IMR-90 (cell line): ENCODE data around the gene ANO1. TPM values are rescaled to one million over a fixed set of nuclear protein-coding genes. Genes with fewer than 3 reads are reported as not detected.

Experiments
- ATAC-seq: fragments of 200-7000 bp; cut with Tn5 transposase; 2 replicates; pipeline ENCODE4 v1.9.1; 2020; ENCODE audit warnings: low read depth, mild to moderate bottlenecking, moderate library complexity
- BruUV-seq: library from RNA; stranded (reverse); fragments of 400-500 nt; replicated peaks from 2 replicates; lab custom pipeline; 2021; lab: Mats Ljungman, UMichigan
- CTCF ChIA-PET: fragments of 300-600 bp; formaldehyde crosslinking; extraction: SDS; loops from one replicate; lab custom pipeline; 2021; ENCODE audit warnings: antibody characterized with exemption; lab: Yijun Ruan, JAX
- POLR2A ChIA-PET: fragments of 300-600 bp; sonication (Branson Sonifier 250); formaldehyde crosslinking; loops from one replicate; lab custom pipeline; 2022; ENCODE audit warnings: antibody characterized with exemption; ENCODE audit not compliant: unreplicated experiment; lab: Charles Lee
- DNase-seq: peaks from one replicate; pipeline ENCODE4 v3.0.0; 2013
- H2AFZ ChIP-seq: replicated peaks from 2 replicates; pipeline ENCODE3; 2013; ENCODE audit warnings: low read length, mild to moderate bottlenecking; ENCODE audit not compliant: poor library complexity
- H2AK5ac ChIP-seq: 2 replicates; pipeline ENCODE4 v1.6.1; 2013; ENCODE audit warnings: low read depth, low read length, inconsistent platforms
- H2AK9ac ChIP-seq: replicated peaks from 2 replicates; pipeline ENCODE3; 2013; ENCODE audit warnings: mild to moderate bottlenecking, low read depth, low read length, moderate library complexity; ENCODE audit not compliant: poor library complexity
- H2BK120ac ChIP-seq: 2 replicates; pipeline ENCODE4 v1.6.1; 2013; ENCODE audit warnings: low read depth, low read length, inconsistent platforms
- H2BK15ac ChIP-seq: 3 replicates; pipeline ENCODE4 v1.6.1; 2013; ENCODE audit warnings: low read depth, low read length, inconsistent platforms
- H2BK20ac ChIP-seq: 2 replicates; pipeline ENCODE4 v1.6.1; 2013; ENCODE audit warnings: low read depth, mild to moderate bottlenecking, inconsistent platforms, low read length, moderate library complexity
- H2BK5ac ChIP-seq: 2 replicates; pipeline ENCODE4 v1.6.1; 2013; ENCODE audit warnings: mild to moderate bottlenecking, low read depth, low read length, inconsistent platforms; ENCODE audit not compliant: poor library complexity, severe bottlenecking
- H3K14ac ChIP-seq: replicated peaks from 2 replicates; pipeline ENCODE4 v1.6.1; 2013; ENCODE audit warnings: low read depth, low read length, inconsistent platforms
- H3K18ac ChIP-seq: 2 replicates; pipeline ENCODE4 v1.6.1; 2013; ENCODE audit warnings: low read depth, low read length, control low read depth
- H3K23ac ChIP-seq: 2 replicates; pipeline ENCODE4 v1.6.1; 2013; ENCODE audit warnings: low read depth, low read length, inconsistent platforms
- H3K27ac ChIP-seq: 2 replicates; pipeline ENCODE4 v1.5.1; 2013; ENCODE audit warnings: mild to moderate bottlenecking, control low read depth, low read length; ENCODE audit not compliant: insufficient read depth
- H3K27me3 ChIP-seq: 2 replicates; pipeline ENCODE4 v1.6.1; 2013; ENCODE audit warnings: low read length; ENCODE audit not compliant: control insufficient read depth, insufficient read depth
- H3K36me3 ChIP-seq: 2 replicates; pipeline ENCODE4 v1.6.1; 2013; ENCODE audit warnings: low read length, mixed read lengths; ENCODE audit not compliant: control insufficient read depth, insufficient read depth
- H3K4ac ChIP-seq: 2 replicates; pipeline ENCODE4 v1.6.1; 2013; ENCODE audit warnings: low read depth, low read length, inconsistent platforms
- H3K4me1 ChIP-seq: 2 replicates; pipeline ENCODE4 v1.6.1; 2013; ENCODE audit warnings: low read length, mixed read lengths; ENCODE audit not compliant: control insufficient read depth, insufficient read depth
- H3K4me2 ChIP-seq: 2 replicates; pipeline ENCODE4 v1.6.1; 2013; ENCODE audit warnings: low read depth, mild to moderate bottlenecking, control low read depth, low read length, moderate library complexity
- H3K4me3 ChIP-seq: 2 replicates; pipeline ENCODE4 v1.5.1; 2013; ENCODE audit warnings: low read depth, mild to moderate bottlenecking, control low read depth, low read length, moderate library complexity; ENCODE audit not compliant: insufficient read depth
- H3K56ac ChIP-seq: 2 replicates; pipeline ENCODE4 v1.6.1; 2013; ENCODE audit warnings: low read length, inconsistent platforms; ENCODE audit not compliant: insufficient read depth; ENCODE audit errors: extremely low read depth
- H3K79me1 ChIP-seq, 2 experiments: 2 replicates each; pipeline ENCODE4 v1.6.1; 2013; ENCODE audit warnings: low read length in 2 of 2, inconsistent platforms in 1 of 2, low read depth in 1 of 2
- H3K9ac ChIP-seq: 2 replicates; pipeline ENCODE4 v1.6.1; 2013; ENCODE audit warnings: low read depth, low read length, control low read depth
- H3K9me1 ChIP-seq: 2 replicates; pipeline ENCODE4 v1.6.1; 2013; ENCODE audit warnings: low read length, inconsistent platforms; ENCODE audit not compliant: insufficient read depth
- H3K9me3 ChIP-seq: 2 replicates; pipeline ENCODE4 v1.6.1; 2013; ENCODE audit warnings: low read length; ENCODE audit not compliant: control insufficient read depth, insufficient read depth
- H4K20me1 ChIP-seq: 2 replicates; pipeline ENCODE4 v1.6.1; 2013; ENCODE audit warnings: low read length, inconsistent platforms; ENCODE audit not compliant: insufficient read depth
- H4K5ac ChIP-seq: 2 replicates; pipeline ENCODE4 v1.6.1; 2013; ENCODE audit warnings: mild to moderate bottlenecking, low read depth, low read length, control low read depth
- H4K8ac ChIP-seq, 2 experiments: 2 replicates each; pipeline ENCODE4 v1.6.1; 2013; ENCODE audit warnings: low read depth in 2 of 2, low read length in 2 of 2, control low read depth in 1 of 2, inconsistent platforms in 1 of 2
- H4K91ac ChIP-seq: 2 replicates; pipeline ENCODE4 v1.6.1; 2013; ENCODE audit warnings: low read depth, low read length, inconsistent platforms; ENCODE audit not compliant: insufficient read depth
- CHD1 ChIP-seq: IDR thresholded peaks from 2 replicates; pipeline ENCODE4 v1.6.1; 2012; ENCODE audit warnings: low read depth, low read length, improper control_type of control experiment
- MAZ ChIP-seq: IDR thresholded peaks from 2 replicates; pipeline ENCODE4 v1.6.1; 2012; ENCODE audit warnings: low read depth, mild to moderate bottlenecking, low read length, improper control_type of control experiment, moderate library complexity, borderline replicate concordance
- WGBS, 2 experiments: methylation state at CpG; one replicate each; pipeline versions ENCODE4 v1.1.5 to v1.1.7; 2013; ENCODE audit warnings: missing lambda C conversion rate in 2 of 2; ENCODE audit not compliant: insufficient read length in 1 of 2; ENCODE audit errors: extremely low coverage in 2 of 2; 5-methylcytosine and 5-hydroxymethylcytosine counted together
- dilution Hi-C: fragments of 300-500 bp; cut with HindIII; formaldehyde crosslinking; loops from one replicate; pipeline ENCODE4 v1.14.3; 2018; ENCODE audit warnings: low sequenced_read_pairs; ENCODE audit not compliant: unreplicated experiment
- in situ Hi-C: fragments of 300-500 bp; cut with MboI; formaldehyde crosslinking; loops from 3 replicates; pipeline ENCODE4 v1.14.3; 2019; ENCODE audit warnings: low sequenced_read_pairs, inconsistent platforms, mixed read lengths
- intact Hi-C: fragments of 100-400 bp; cut with micrococcal nuclease; formaldehyde crosslinking; loops from 2 replicates; pipeline ENCODE4 v1.10.0; 2022
- polyA plus RNA-seq, 3 experiments: library from polyadenylated mRNA; depleted of rRNA; stranded (reverse); fragments of >200 nt; gene quantifications; 2 replicates each; pipeline ENCODE4 v1.2.3, GENCODE V29; 2012; ENCODE audit warnings: low replicate concordance in 1 of 3
- total RNA-seq: library from RNA; depleted of rRNA; stranded (reverse); fragments of >200 nt; gene quantifications from 2 replicates; pipeline ENCODE4 v1.2.3, GENCODE V29; 2012

The ANO1 gene
- total and polyA plus RNA-seq, 2 of the 4 experiments (the other 2 are of a cell fraction) = 4.1 to 10.7 TPM

DNA sequence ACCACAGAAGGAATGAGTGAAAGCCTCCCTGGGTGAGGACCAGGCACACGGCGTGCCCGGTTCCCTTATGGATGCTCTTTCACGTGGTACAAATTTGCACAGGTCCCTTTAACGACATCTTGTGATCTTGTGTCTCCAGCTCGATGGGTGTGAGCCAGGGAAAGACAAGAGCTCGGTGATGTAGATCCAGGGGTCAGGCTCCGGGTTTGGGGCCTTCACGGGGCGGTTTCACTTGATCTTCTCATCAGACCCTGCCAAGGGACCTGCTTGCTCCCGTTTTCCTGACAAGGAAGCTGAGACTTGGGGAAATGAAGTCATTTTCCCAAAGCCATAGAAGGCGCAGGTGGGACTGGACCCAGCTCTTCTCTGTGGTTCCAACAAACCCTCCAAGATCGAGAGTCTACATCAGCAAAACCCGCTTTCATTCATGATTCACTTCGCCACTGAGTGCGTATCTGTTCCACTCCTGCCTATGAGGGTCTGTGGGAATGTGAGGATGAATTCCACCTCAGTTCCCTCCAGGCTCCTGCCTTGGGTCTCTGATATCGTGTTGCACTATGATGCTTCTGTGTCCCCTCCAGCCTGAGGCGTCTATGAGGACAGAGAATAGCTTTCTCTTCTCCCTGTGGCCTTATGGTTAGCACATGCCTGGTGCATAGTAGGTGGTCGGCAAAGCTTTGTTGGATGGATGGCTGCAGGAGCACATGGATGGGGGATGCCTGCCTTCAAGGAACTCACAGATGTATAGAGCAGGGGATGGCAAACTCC, 45.0 kb upstream of the ANO1 start:
- H2BK5ac ChIP-seq = no peak overlapping the region
- no peak for TF ChIP-seq CHD1
- no peak for TF ChIP-seq MAZ
- BruUV-seq = no TSS peak

More for the DNA sequence above, 45.0 kb upstream of the ANO1 start:
- H3K9ac ChIP-seq = no peak overlapping the region
- no peak overlapping the region for H4K5ac ChIP-seq
- H3K4me3 ChIP-seq = no peak overlapping the region
- H2BK120ac ChIP-seq = no peak overlapping the region
- no peak overlapping the region for H2AFZ ChIP-seq
- peaks cover 13% of the 10 kb centered on the region for H3K9me3 ChIP-seq
- dilution Hi-C loops = no loop called here
- no peak overlapping the region for H3K56ac ChIP-seq
- no peak overlapping the region for H3K4me2 ChIP-seq
- no peak overlapping the region; the same call in 1 of the 2 replicates for H2AK5ac ChIP-seq
- no peak for DNase-seq
- in situ Hi-C loops = no loop called here
- no peak overlapping the region for H3K18ac ChIP-seq
- peaks cover 0 to 20% of the 10 kb centered on the region in 2 experiments; a peak in 2 of 4 replicates for H3K79me1 ChIP-seq
- no peak overlapping the region for H2BK20ac ChIP-seq
- H3K36me3 ChIP-seq = no peaks in the 10 kb centered on the region
- H2AK9ac ChIP-seq = no peak overlapping the region
- intact Hi-C loops = no loop called here
- H4K91ac ChIP-seq = no peak overlapping the region
- no peak overlapping the region for H3K23ac ChIP-seq
- no peak for ATAC-seq
- no peak overlapping the region for H3K14ac ChIP-seq
- no peaks in the 10 kb centered on the region for H4K20me1 ChIP-seq
- peaks cover 5% of the 10 kb centered on the region; the same call in 1 of the 2 replicates for H3K4me1 ChIP-seq
- no peak overlapping the region for H3K27ac ChIP-seq
- no peaks in the 10 kb centered on the region for H3K27me3 ChIP-seq
- H3K9me1 ChIP-seq = 0 out of 2 replicates have a peak, but pooled peaks cover 3% of the 10 kb centered on the region
- no peak overlapping the region for H2BK15ac ChIP-seq
- CTCF ChIA-PET = interaction anchor here (0.6 kb wide), 1 partner anchor 163 kb away, joined by 3 read pairs; no protein-coding TSS in a partner anchor
- no peak overlapping the region for H3K4ac ChIP-seq
- no peak overlapping the region for H4K8ac ChIP-seq
- POLR2A ChIA-PET = no interaction called here
- 86% methylated on average over 6 of the region's 19 CpGs; no CpG with 5 or more reads in 1 of the 2 experiments for WGBS, 2 experiments
